Smooth muscle cell (in vitro differentiated cells): ENCODE measurements around the gene PPP1CA. TPM values are rescaled to one million over a fixed set of nuclear protein-coding genes. Genes with fewer than 3 reads are reported as not detected.

Source experiments
- DNase-seq: peaks from one replicate; lab custom pipeline; 2025; ENCODE audit not compliant: unreplicated experiment; lab: John Stamatoyannopoulos, UW
- H2AFZ ChIP-seq: fragments of 200-600 bp; sonication (generic); 2 replicates; pipeline ENCODE4 v1.6.0; 2016; ENCODE audit warnings: antibody characterized with exemption, low read depth, mild to moderate bottlenecking
- H3F3A ChIP-seq: fragments of 200-600 bp; sonication (generic); 2 replicates; pipeline ENCODE4 v1.6.0; 2017; ENCODE audit warnings: antibody characterized with exemption, low read depth
- H3K27ac ChIP-seq: fragments of 200-600 bp; sonication (generic); 2 replicates; pipeline ENCODE4 v1.5.1; 2016; ENCODE audit warnings: low read depth, mild to moderate bottlenecking
- H3K27me3 ChIP-seq: fragments of 200-600 bp; sonication (generic); 2 replicates; pipeline ENCODE4 v1.6.1; 2016; ENCODE audit warnings: low read depth, mild to moderate bottlenecking
- H3K36me3 ChIP-seq: fragments of 200-600 bp; sonication (generic); 2 replicates; pipeline ENCODE4 v1.5.1; 2016; ENCODE audit warnings: low read depth
- H3K4me1 ChIP-seq: fragments of 200-600 bp; sonication (generic); 2 replicates; pipeline ENCODE4 v1.5.1; 2016; ENCODE audit warnings: low read depth
- H3K4me2 ChIP-seq: fragments of 200-600 bp; sonication (generic); 2 replicates; pipeline ENCODE4 v1.6.0; 2016; ENCODE audit warnings: mild to moderate bottlenecking
- H3K4me3 ChIP-seq: fragments of 200-600 bp; sonication (generic); 2 replicates; pipeline ENCODE4 v1.5.1; 2016; ENCODE audit warnings: mild to moderate bottlenecking
- H3K79me2 ChIP-seq: fragments of 200-600 bp; sonication (generic); 2 replicates; pipeline ENCODE4 v1.6.0; 2016; ENCODE audit warnings: low read depth, mild to moderate bottlenecking
- H3K9ac ChIP-seq: fragments of 200-600 bp; sonication (generic); 2 replicates; pipeline ENCODE4 v1.6.0; 2016; ENCODE audit warnings: low read depth
- H3K9me3 ChIP-seq: fragments of 200-600 bp; sonication (generic); replicated peaks from 2 replicates; pipeline ENCODE4 v1.5.1; 2016; ENCODE audit warnings: low read depth
- H4K20me1 ChIP-seq: fragments of 200-600 bp; sonication (generic); 2 replicates; pipeline ENCODE4 v1.6.0; 2016; ENCODE audit warnings: low read depth
- CTCF ChIP-seq: fragments of 200-600 bp; sonication (generic); IDR thresholded peaks from 2 replicates; pipeline ENCODE4 v1.5.1; 2017; ENCODE audit warnings: borderline replicate concordance, mild to moderate bottlenecking, antibody characterized with exemption; ENCODE audit not compliant: insufficient read depth, poor library complexity, severe bottlenecking
- WGBS: methylation state at CpG from one replicate; pipeline ENCODE4 v1.1.7; 2016; ENCODE audit warnings: low lambda C conversion rate; 5-methylcytosine and 5-hydroxymethylcytosine counted together
- polyA plus RNA-seq: library from polyadenylated mRNA; unstranded; fragments of >200 nt; fragmentation: Nextera tagmentation; extraction: Ambion mirVana; gene quantifications from 2 replicates; pipeline ENCODE4 v1.2.1, GENCODE V29; 2016
- total RNA-seq: library from RNA; depleted of rRNA; stranded (reverse); fragments of >200 nt; gene quantifications from 2 replicates; pipeline ENCODE4 v1.2.3, GENCODE V29; 2014

Gene PPP1CA
- total and polyA plus RNA-seq, 2 experiments from 2014 or later = 123 to 210 TPM

GRCh38 chr11:67432655-67433349 lies 31.1 kb upstream of the PPP1CA start:
- TF ChIP-seq CTCF = no peak
- Histone ChIP-seq H3K4me1 (no peaks in the 10 kb centered on the region), H2AFZ (no peak overlapping the region), H3K9me3 (no peaks in the 10 kb centered on the region), H3K27me3 (no peaks in the 10 kb centered on the region), H3K79me2 (peaks cover 24% of the 10 kb centered on the region), H3K9ac (no peak overlapping the region), H3K4me2 (no peak overlapping the region), H3K27ac (no peak overlapping the region), H3F3A (no peaks in the 10 kb centered on the region), H3K36me3 (no peaks in the 10 kb centered on the region), H3K4me3 (no peak overlapping the region), H4K20me1 (no peaks in the 10 kb centered on the region)
- WGBS = 96% methylated on average over 20 of the region's 22 CpGs
- no peak for DNase-seq

- Histone ChIP-seq H3K9me3 (no peaks in the 10 kb centered on the region), H3K9ac (no peak overlapping the region)
- DNase-seq = no peak
Measured at GRCh38 chr11:67431346-67432249, 29.9 kb upstream of the PPP1CA start.

GRCh38 chr11:67429722-67430121 lies 28.1 kb upstream of the PPP1CA start:
- peaks cover 24% of the 10 kb centered on the region for H3K79me2 ChIP-seq
- H3K36me3 ChIP-seq = no peaks in the 10 kb centered on the region
- no peak for TF ChIP-seq CTCF
- no peak overlapping the region for H2AFZ ChIP-seq
- no peaks in the 10 kb centered on the region for H3K27me3 ChIP-seq
- H3K9ac ChIP-seq = no peak overlapping the region
- no peaks in the 10 kb centered on the region for H3K4me1 ChIP-seq
- H3K4me3 ChIP-seq = no peak overlapping the region
- no peak overlapping the region for H3K4me2 ChIP-seq
- DNase-seq = no peak
- WGBS = 96% methylated on average over 11 of the region's 11 CpGs
- H3K27ac ChIP-seq = no peak overlapping the region
- H3K9me3 ChIP-seq = no peaks in the 10 kb centered on the region
- H3F3A ChIP-seq = no peaks in the 10 kb centered on the region
- no peaks in the 10 kb centered on the region for H4K20me1 ChIP-seq

More at GRCh38 chr11:67431346-67432249, 29.9 kb upstream of the PPP1CA start:
- Histone ChIP-seq H3K4me3 (no peak overlapping the region), H3K36me3 (no peaks in the 10 kb centered on the region), H3K27ac (no peak overlapping the region), H3F3A (no peaks in the 10 kb centered on the region), H3K27me3 (no peaks in the 10 kb centered on the region), H3K4me1 (no peaks in the 10 kb centered on the region), H4K20me1 (no peaks in the 10 kb centered on the region), H3K79me2 (peaks cover 24% of the 10 kb centered on the region), H2AFZ (no peak overlapping the region), H3K4me2 (no peak overlapping the region)
- WGBS = 98% methylated on average over 24 of the region's 24 CpGs
- TF ChIP-seq CTCF = no peak
